ENCODE data around the gene GNL3L.

DNA sequence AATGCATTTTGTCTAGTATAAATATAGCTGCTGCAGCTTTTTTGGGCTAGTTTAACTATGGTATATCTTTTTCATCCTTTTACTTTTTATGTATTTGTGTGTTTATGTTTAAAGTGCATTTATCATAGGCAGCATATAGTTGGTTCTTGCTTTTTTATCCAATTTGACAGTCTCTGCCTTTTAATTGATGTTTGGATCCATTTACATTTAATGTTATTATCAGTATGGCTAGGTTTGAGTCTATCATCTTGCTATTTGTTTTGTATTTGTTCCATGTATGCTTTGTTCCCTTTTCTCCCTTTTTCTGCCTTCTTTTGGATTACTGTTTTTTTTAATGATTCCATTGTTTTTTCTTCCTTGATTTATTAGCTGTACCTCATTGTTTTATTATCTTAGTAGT, 40.3 kb downstream of the GNL3L start:
- TF ChIP-seq REST (IDR thresholded peaks at IDR 0.05; ENCODE audit: unreplicated experiment) (no peak), POLR2AphosphoS5 (IDR thresholded peaks at IDR 0.05; ENCODE audit: low read depth) (no peak), ZNF114 (CRISPR knock-in tag; IDR thresholded peaks at IDR 0.05) (no peak)
- TF ChIP-seq, protein P1, sequence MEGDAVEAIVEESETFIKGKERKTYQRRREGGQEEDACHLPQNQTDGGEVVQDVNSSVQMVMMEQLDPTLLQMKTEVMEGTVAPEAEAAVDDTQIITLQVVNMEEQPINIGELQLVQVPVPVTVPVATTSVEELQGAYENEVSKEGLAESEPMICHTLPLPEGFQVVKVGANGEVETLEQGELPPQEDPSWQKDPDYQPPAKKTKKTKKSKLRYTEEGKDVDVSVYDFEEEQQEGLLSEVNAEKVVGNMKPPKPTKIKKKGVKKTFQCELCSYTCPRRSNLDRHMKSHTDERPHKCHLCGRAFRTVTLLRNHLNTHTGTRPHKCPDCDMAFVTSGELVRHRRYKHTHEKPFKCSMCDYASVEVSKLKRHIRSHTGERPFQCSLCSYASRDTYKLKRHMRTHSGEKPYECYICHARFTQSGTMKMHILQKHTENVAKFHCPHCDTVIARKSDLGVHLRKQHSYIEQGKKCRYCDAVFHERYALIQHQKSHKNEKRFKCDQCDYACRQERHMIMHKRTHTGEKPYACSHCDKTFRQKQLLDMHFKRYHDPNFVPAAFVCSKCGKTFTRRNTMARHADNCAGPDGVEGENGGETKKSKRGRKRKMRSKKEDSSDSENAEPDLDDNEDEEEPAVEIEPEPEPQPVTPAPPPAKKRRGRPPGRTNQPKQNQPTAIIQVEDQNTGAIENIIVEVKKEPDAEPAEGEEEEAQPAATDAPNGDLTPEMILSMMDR (conservative IDR thresholded peaks at IDR 0.05; ENCODE audit: low read depth in 2 of 2) = no peak
- TF ChIP-seq, protein P2, sequence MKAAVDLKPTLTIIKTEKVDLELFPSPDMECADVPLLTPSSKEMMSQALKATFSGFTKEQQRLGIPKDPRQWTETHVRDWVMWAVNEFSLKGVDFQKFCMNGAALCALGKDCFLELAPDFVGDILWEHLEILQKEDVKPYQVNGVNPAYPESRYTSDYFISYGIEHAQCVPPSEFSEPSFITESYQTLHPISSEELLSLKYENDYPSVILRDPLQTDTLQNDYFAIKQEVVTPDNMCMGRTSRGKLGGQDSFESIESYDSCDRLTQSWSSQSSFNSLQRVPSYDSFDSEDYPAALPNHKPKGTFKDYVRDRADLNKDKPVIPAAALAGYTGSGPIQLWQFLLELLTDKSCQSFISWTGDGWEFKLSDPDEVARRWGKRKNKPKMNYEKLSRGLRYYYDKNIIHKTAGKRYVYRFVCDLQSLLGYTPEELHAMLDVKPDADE (IDR thresholded peaks at IDR 0.05) = no peak
